H1 (cell line): ENCODE results near the gene MED16. TPM values are rescaled to one million over a fixed set of nuclear protein-coding genes. Genes with fewer than 3 reads are reported as not detected.

Source experiments
- CTCF ChIA-PET: fragments of 300-600 bp; sonication (Branson Sonifier 250); formaldehyde crosslinking; loops from one replicate; lab custom pipeline; 2021; ENCODE audit not compliant: partially characterized antibody; lab: Charles Lee
- POLR2A ChIA-PET: fragments of 300-600 bp; sonication (Branson Sonifier 250); formaldehyde crosslinking; loops from one replicate; lab custom pipeline; 2021; ENCODE audit warnings: inconsistent platforms; ENCODE audit not compliant: partially characterized antibody; lab: Charles Lee
- DNase-seq, 2 experiments: peaks; one replicate each; pipeline versions ENCODE4 v3.0.0 to v3.0.0-alpha.2; 2010 to 2022; ENCODE audit warnings: low spot score in 2 of 2, low read depth in 1 of 2, mixed read lengths in 1 of 2
- FAIRE-seq: peaks from 2 replicates; lab custom pipeline; 2011; peaks lifted over from hg19 to GRCh38; lab: Jason Lieb, UNC
- H2AFZ ChIP-seq: 2 replicates; pipeline ENCODE4 v1.8.1; 2012; ENCODE audit warnings: low read length, inconsistent platforms
- H2AK5ac ChIP-seq: 2 replicates; pipeline ENCODE4 v1.6.1; 2013; ENCODE audit warnings: low read depth, low read length
- H2BK120ac ChIP-seq: replicated peaks from 2 replicates; pipeline ENCODE3; 2013; ENCODE audit warnings: low read depth, low read length, inconsistent platforms
- H2BK12ac ChIP-seq: 2 replicates; pipeline ENCODE4 v1.6.1; 2013; ENCODE audit warnings: low read depth, low read length
- H2BK15ac ChIP-seq: 2 replicates; pipeline ENCODE4 v1.6.1; 2013; ENCODE audit warnings: low read length
- H2BK20ac ChIP-seq: 2 replicates; pipeline ENCODE4 v1.6.1; 2013; ENCODE audit warnings: low read length
- H2BK5ac ChIP-seq: 2 replicates; pipeline ENCODE4 v1.6.1; 2013; ENCODE audit warnings: low read depth, low read length
- H3K14ac ChIP-seq: 2 replicates; pipeline ENCODE4 v1.6.1; 2013; ENCODE audit warnings: inconsistent platforms; ENCODE audit not compliant: insufficient read length
- H3K18ac ChIP-seq: 2 replicates; pipeline ENCODE4 v1.6.1; 2013; ENCODE audit warnings: low read length; ENCODE audit errors: extremely low read depth
- H3K23ac ChIP-seq: 2 replicates; pipeline ENCODE4 v1.6.1; 2013; ENCODE audit warnings: inconsistent platforms; ENCODE audit not compliant: insufficient read length
- H3K23me2 ChIP-seq: 2 replicates; pipeline ENCODE4 v1.6.1; 2013; ENCODE audit warnings: low read depth, low read length
- H3K27ac ChIP-seq: 2 replicates; pipeline ENCODE4 v1.6.1; 2011; ENCODE audit warnings: low read depth, low read length, inconsistent platforms
- H3K27me3 ChIP-seq, 4 experiments: replicated peaks in 1 of 4; 1 replicate in 1 of 4; 2 replicates in 3 of 4; pipeline versions ENCODE4 v1.6.1 to v1.8.1; 2011 to 2013; ENCODE audit warnings: low read length in 3 of 4, mild to moderate bottlenecking in 3 of 4, inconsistent platforms in 2 of 4, mixed read lengths in 2 of 4, moderate library complexity in 1 of 4; ENCODE audit not compliant: control insufficient read depth in 3 of 4, insufficient read depth in 3 of 4; ENCODE audit errors: extremely low read depth in 1 of 4
- H3K36me3 ChIP-seq, 4 experiments: 2 replicates each; pipeline versions ENCODE4 v1.6.1 to v1.8.1; 2011 to 2013; ENCODE audit warnings: mild to moderate bottlenecking in 4 of 4, low read length in 3 of 4, moderate library complexity in 2 of 4, control low read depth in 1 of 4, inconsistent platforms in 1 of 4; ENCODE audit not compliant: insufficient read depth in 4 of 4, control insufficient read depth in 2 of 4
- H3K4ac ChIP-seq: replicated peaks from 2 replicates; pipeline ENCODE3; 2013; ENCODE audit warnings: low read length, low read depth, mixed read lengths, inconsistent platforms; ENCODE audit not compliant: insufficient read length
- H3K4me1 ChIP-seq, 4 experiments: replicated peaks in 1 of 4; 1 replicate in 1 of 4; 2 replicates in 3 of 4; pipeline versions ENCODE4 v1.6.1 to v1.8.1; 2011 to 2013; ENCODE audit warnings: low read length in 3 of 4, inconsistent platforms in 2 of 4, mixed read lengths in 1 of 4; ENCODE audit not compliant: insufficient read depth in 4 of 4, control insufficient read depth in 3 of 4
- H3K4me2 ChIP-seq, 2 experiments: 2 replicates each; pipeline versions ENCODE4 v1.6.1 to v1.8.1; 2011 to 2013; ENCODE audit warnings: low read depth in 2 of 2, low read length in 2 of 2, control low read depth in 1 of 2, inconsistent platforms in 1 of 2, mild to moderate bottlenecking in 1 of 2; ENCODE audit not compliant: insufficient read depth in 1 of 2
- H3K4me3 ChIP-seq, 4 experiments: fragments of 200-600, 300-600 bp in 1 of 4; sonication (generic), shearing (Covaris generic), sonication (Bioruptor Twin) in 1 of 4; 2 replicates each; pipeline versions ENCODE4 v1.5.1 to v1.8.1; 2011 to 2016; ENCODE audit warnings: low read length in 4 of 4, low read depth in 3 of 4, control low read depth in 2 of 4, inconsistent platforms in 2 of 4, mild to moderate bottlenecking in 2 of 4, mixed read lengths in 1 of 4, moderate library complexity in 1 of 4; ENCODE audit not compliant: insufficient read depth in 2 of 4; ENCODE audit errors: extremely low read depth in 1 of 4
- H3K56ac ChIP-seq: replicated peaks from 2 replicates; pipeline ENCODE3; 2013; ENCODE audit warnings: low read depth, mild to moderate bottlenecking, mixed read lengths, low read length, inconsistent platforms; ENCODE audit not compliant: insufficient read length
- H3K79me1 ChIP-seq: 2 replicates; pipeline ENCODE4 v1.6.1; 2013; ENCODE audit warnings: low read depth, low read length, control low read depth
- H3K79me2 ChIP-seq, 2 experiments: 2 replicates each; pipeline versions ENCODE4 v1.6.1 to v1.8.1; 2012 to 2013; ENCODE audit warnings: low read length in 2 of 2, mild to moderate bottlenecking in 2 of 2, inconsistent platforms in 1 of 2; ENCODE audit not compliant: insufficient read depth in 2 of 2, control insufficient read depth in 1 of 2
- H3K9ac ChIP-seq, 4 experiments: replicated peaks in 1 of 4; 1 replicate in 1 of 4; 2 replicates in 3 of 4; pipeline versions ENCODE4 v1.6.1 to v1.8.1; 2011 to 2013; ENCODE audit warnings: low read depth in 3 of 4, low read length in 3 of 4, control low read depth in 2 of 4, mild to moderate bottlenecking in 2 of 4, moderate library complexity in 2 of 4, inconsistent platforms in 1 of 4; ENCODE audit errors: extremely low read depth in 1 of 4
- H3K9me3 ChIP-seq, 2 experiments: 2 replicates each; pipeline versions ENCODE4 v1.6.1 to v1.8.1; 2012 to 2013; ENCODE audit warnings: mild to moderate bottlenecking in 2 of 2, moderate library complexity in 2 of 2, control low read depth in 1 of 2, inconsistent platforms in 1 of 2, low read depth in 1 of 2, low read length in 1 of 2, mixed read lengths in 1 of 2; ENCODE audit not compliant: insufficient read depth in 2 of 2
- H4K20me1 ChIP-seq, 2 experiments: replicated peaks in 1 of 2; 2 replicates each; pipeline versions ENCODE3 to v1.8.1; 2011 to 2013; ENCODE audit warnings: inconsistent platforms in 2 of 2, low read length in 2 of 2, mild to moderate bottlenecking in 1 of 2; ENCODE audit not compliant: insufficient read depth in 2 of 2, control insufficient read depth in 1 of 2
- H4K5ac ChIP-seq: 2 replicates; pipeline ENCODE4 v1.6.1; 2013; ENCODE audit warnings: low read length, low read depth, mixed read lengths, inconsistent platforms; ENCODE audit not compliant: insufficient read length
- H4K8ac ChIP-seq: 2 replicates; pipeline ENCODE4 v1.8.0; 2013; ENCODE audit warnings: mild to moderate bottlenecking, moderate library complexity, low read length, inconsistent platforms; ENCODE audit not compliant: insufficient read depth; ENCODE audit errors: extremely low read depth
- H4K91ac ChIP-seq: replicated peaks from 2 replicates; pipeline ENCODE3; 2013; ENCODE audit warnings: low read length, mixed read lengths, inconsistent platforms; ENCODE audit not compliant: insufficient read length
- BRCA1 ChIP-seq: IDR thresholded peaks from 2 replicates; pipeline ENCODE4 v1.6.1; 2012; ENCODE audit warnings: low read depth, low read length, improper control_type of control experiment
- KDM4A ChIP-seq: IDR thresholded peaks from one replicate; pipeline ENCODE4 v1.7.1; 2012; ENCODE audit warnings: low read depth, mild to moderate bottlenecking, moderate library complexity, low read length, inconsistent platforms; ENCODE audit not compliant: severe bottlenecking
- whole genome bisulfite sequencing, 2 experiments: shearing (Covaris generic) in 1 of 2; methylation state at CpG; one replicate each; pipeline versions ENCODE4 v1.1.6 to v1.1.7; 2013 to 2015; ENCODE audit warnings: low lambda C conversion rate in 2 of 2, mixed read lengths in 2 of 2, inconsistent platforms in 1 of 2, low coverage in 1 of 2, missing lambda C conversion rate in 1 of 2; ENCODE audit not compliant: insufficient replicate concordance in 2 of 2, insufficient coverage in 1 of 2, insufficient read length in 1 of 2; ENCODE audit errors: extremely low coverage in 1 of 2, missing lambda C conversion rate in 1 of 2; 5-methylcytosine and 5-hydroxymethylcytosine counted together
- polyA plus RNA-seq, 7 experiments: library from polyadenylated mRNA; depleted of rRNA in 3 of 7; stranded (reverse) in 5 of 7; unstranded in 2 of 7; fragments of >200 nt in 5 of 7; fragments of 200-250 nt in 2 of 7; gene quantifications; 1 replicate in 5 of 7; 2 replicates in 1 of 7; 4 replicates in 1 of 7; pipeline versions ENCODE4 v1.2.1 to v1.2.3, GENCODE V29; 2011 to 2013; ENCODE audit warnings: missing spikeins in 2 of 7, mixed read lengths in 2 of 7
- total RNA-seq: library from RNA; stranded (reverse); fragmentation: NEBNext Ultra II Directional; extraction: Animal tissue kit (Norgen Biotek cat#: 25700); gene quantifications from 2 replicates; pipeline ENCODE4 v1.2.1, GENCODE V29; 2021
- TF ChIP-seq, protein P1 (sequence below): IDR thresholded peaks from 2 replicates; pipeline ENCODE4 v1.6.1; 2011; ENCODE audit warnings: low read depth, mild to moderate bottlenecking, low read length; ENCODE audit not compliant: insufficient read depth

The MED16 gene
- total and polyA plus RNA-seq, 2 of the 8 experiments (the other 6 are each of a cell fraction or from before 2014, with no cell fraction given) = 51.0 to 67.2 TPM

DNA sequence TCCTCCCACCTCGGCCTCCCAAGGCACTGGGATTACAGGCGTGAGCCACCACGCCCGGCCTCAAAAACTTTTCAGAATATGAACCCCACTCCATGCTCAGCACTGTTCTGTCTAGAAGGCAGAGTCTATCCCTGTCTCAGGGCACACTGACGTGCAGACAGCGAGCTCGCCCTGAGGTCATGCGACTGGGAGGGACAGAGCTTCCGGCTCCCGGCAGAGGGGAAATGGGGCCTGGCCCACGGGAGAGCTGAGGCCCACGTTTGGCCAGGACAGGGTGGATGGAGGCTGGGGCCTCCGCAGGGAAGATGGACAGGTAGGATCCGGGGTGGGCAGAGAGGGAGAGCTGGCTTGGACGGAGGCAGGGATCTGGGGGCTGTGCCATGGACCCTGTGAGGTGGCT is 68.1 kb downstream of the MED16 start:
- H4K5ac ChIP-seq = no peak overlapping the region
- H2AK5ac ChIP-seq = no peak overlapping the region
- TF ChIP-seq, protein P1, sequence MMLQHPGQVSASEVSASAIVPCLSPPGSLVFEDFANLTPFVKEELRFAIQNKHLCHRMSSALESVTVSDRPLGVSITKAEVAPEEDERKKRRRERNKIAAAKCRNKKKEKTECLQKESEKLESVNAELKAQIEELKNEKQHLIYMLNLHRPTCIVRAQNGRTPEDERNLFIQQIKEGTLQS = no peak
- TF ChIP-seq KDM4A = no peak
- no peak for TF ChIP-seq BRCA1
- TF ChIP-seq, all 59 proteins: peak for 0
- H3K4me1 ChIP-seq = peaks cover 0 to 7% (median 5%) of the 10 kb centered on the region in 4 experiments; a peak in 5 of 7 replicates
- no peaks in the 10 kb centered on the region for H4K20me1 ChIP-seq
- H3K23me2 ChIP-seq = peaks cover 4% of the 10 kb centered on the region; the same call in 1 of the 2 replicates
- no peak overlapping the region for H2AFZ ChIP-seq
- H3K36me3 ChIP-seq = no peaks in the 10 kb centered on the region
- no peak for FAIRE-seq
- no peak overlapping the region for H3K18ac ChIP-seq
- no peak for DNase-seq
- no peak overlapping the region for H3K23ac ChIP-seq
- H3K79me1 ChIP-seq = peaks cover 3% of the 10 kb centered on the region; the same call in 1 of the 2 replicates
- 91% methylated on average over 15 of the region's 15 CpGs; no CpG with 5 or more reads in 1 of the 2 experiments for WGBS, 2 experiments
- H3K79me2 ChIP-seq = peaks cover 0 to 9% of the 10 kb centered on the region in 2 experiments; a peak in 1 of 4 replicates
- H3K9me3 ChIP-seq = no peaks in the 10 kb centered on the region
- ChIA-PET CTCF (interaction anchor here (0.6 to 2.1 kb wide), 7 partner anchors 16 to 88 kb away, joined by 3 to 6 read pairs (median 3); partner anchors contain the start of gene PRTN3), POLR2A (interaction anchor here (1.1 to 12.0 kb wide), 6 partner anchors 10 to 202 kb away, joined by 4 to 277 read pairs (median 10); partner anchors contain the start of gene PTBP1)
- H3K4me3 ChIP-seq = no peak overlapping the region
- no peak overlapping the region for H2BK5ac ChIP-seq
- no peaks in the 10 kb centered on the region for H3K27me3 ChIP-seq
- no peak overlapping the region for H3K4ac ChIP-seq
- no peak overlapping the region for H3K4me2 ChIP-seq
- no peak overlapping the region for H2BK15ac ChIP-seq
- H3K9ac ChIP-seq = no peak overlapping the region
- no peak overlapping the region for H4K91ac ChIP-seq
- H2BK20ac ChIP-seq = no peak overlapping the region
- no peak overlapping the region for H2BK120ac ChIP-seq
- no peak overlapping the region for H3K56ac ChIP-seq
- no peak overlapping the region; the same call in 1 of the 2 replicates for H2BK12ac ChIP-seq
- no peak overlapping the region for H3K27ac ChIP-seq
- H3K14ac ChIP-seq = no peak overlapping the region
- H4K8ac ChIP-seq = no peak overlapping the region
